Measurements from ENCODE around the gene CHST11. TPM values are rescaled to one million over a fixed set of nuclear protein-coding genes. Genes with fewer than 3 reads are reported as not detected.
"Not testable (repeated sequence)": the region's sequence is repeated elsewhere in the genome, so short reads cannot be mapped to it uniquely, and the experiment has no call there.

Gene CHST11
- total RNA-seq, 1 experiment from 2014 or later = 38.8 TPM

GRCh38 chr12:104603545-104603973 lies 146.8 kb downstream of the CHST11 start:
- DNase-seq (ENCODE audit: low read depth) = peak; percentile 80

- peak; percentile 97 for DNase-seq (ENCODE audit: low read depth)
Observed at GRCh38 chr12:104604070-104604994, 147.6 kb downstream of the CHST11 start.

GRCh38 chr12:104604995-104605675 lies 148.4 kb downstream of the CHST11 start:
- DNase-seq (ENCODE audit: low read depth) = no peak

DNA sequence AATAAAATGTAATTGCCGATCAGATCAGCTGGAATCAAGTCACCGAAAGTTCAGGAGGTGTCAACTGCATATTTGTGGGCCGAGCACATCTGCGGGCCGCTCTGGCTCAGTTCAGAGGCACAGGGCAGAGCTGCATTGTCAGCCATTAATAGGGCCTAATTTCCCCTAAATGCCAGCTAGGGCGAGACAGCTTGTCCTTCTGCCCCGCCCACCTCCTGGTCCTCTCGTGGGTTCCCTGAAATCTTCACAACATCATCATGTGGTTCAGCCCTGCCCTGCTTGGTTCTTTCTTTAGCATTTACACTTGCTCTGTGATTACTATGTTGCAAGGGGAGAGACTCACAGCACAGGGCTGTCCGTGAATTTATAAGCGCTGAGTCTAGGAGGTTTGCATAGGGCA lies 148.9 kb downstream of the CHST11 start:
- no peak for DNase-seq (ENCODE audit: low read depth)

DNA sequence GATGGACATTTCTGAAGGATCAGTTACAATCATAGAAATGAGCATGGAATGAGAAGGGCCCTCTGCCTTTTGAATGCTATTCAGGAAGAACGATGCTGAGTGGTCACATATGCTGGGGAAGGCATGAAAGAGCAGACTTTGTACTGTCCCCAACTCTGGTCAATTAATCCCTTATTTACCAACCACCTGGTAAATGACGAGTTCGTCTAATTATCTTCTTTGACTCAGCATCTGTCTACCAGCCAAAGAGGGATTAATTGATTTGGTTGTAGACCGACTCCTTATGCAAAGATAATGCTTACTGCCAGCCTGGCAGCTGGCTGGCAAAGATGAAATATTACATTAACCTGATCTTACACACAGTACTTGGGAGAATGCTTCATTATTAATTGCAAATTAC lies 152.2 kb downstream of the CHST11 start:
- peak; percentile 44 for DNase-seq (ENCODE audit: low read depth)

DNA sequence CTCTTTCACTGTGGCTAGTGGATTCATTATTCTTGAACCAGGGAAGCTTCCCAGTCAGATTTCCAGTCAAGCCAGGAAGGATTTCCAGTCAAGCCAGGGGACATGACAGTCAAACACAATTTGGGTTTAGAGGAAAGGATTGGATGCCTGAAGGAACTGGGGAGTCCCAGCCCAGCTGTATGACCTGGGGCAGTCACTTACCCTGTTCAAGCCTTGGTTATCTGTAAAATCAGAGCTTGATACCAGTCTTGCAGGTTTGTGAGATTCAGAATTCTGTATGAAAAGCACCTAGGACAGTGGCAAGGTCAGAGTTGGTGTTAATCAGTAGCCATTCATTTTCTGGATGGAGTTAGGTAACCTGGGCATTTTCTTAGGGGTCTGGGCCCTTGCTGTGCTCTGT lies 152.7 kb downstream of the CHST11 start:
- DNase-seq (ENCODE audit: low read depth) = no peak

DNA sequence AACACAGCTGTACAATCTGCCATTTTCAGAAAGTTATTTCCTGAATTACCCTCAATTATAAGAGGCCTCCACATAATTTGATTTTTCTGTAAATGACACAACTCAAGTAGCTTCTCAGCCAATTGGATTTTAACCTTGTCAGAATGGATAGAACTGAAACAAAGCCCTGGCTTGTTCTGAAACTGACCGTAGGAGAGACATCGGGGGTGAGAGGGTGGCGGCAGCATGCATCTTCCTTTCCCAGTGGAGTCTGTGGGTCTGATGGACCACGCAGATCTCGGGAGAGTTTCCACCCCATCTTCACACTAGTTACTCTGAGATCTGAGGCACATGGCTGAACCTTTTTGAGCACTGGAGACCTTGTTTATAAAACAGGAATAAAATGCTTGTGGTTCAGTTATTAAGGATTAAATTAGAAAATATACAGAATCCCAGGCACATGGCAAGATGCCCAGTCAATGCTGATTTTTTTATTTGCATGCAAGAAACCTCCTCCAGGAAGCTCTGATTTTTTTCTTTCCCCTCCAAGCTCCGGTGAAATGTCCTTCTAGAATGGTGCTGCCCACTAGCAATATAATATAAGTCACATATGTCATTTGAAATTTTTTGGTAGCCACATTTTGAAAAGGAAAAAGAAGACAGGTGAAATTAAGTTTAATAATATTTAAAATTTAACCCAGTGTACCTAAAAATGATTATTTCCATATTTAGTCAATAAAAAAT lies 153.9 kb downstream of the CHST11 start:
- no peak for DNase-seq (ENCODE audit: low read depth)

DNA sequence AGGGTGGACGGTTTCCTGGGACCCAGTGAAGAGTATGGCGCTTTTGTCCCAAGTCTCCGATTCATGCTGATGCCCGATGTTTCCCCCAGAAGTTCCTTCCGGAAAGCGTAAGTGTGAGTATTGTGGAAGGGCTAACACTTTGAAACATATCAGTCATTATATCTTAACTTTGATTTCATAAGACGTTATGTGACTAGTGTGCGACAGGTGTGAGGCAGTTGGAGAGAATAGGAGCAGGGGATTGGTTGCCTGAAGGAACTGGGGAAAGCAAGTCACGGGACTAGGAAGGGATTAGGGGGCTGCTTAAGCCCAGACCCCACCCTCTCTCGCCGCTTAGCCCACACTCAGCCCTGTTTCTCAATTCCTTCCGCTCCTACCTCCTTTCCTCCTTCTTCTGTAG lies 154.9 kb downstream of the CHST11 start:
- no peak for DNase-seq (ENCODE audit: low read depth)

DNA sequence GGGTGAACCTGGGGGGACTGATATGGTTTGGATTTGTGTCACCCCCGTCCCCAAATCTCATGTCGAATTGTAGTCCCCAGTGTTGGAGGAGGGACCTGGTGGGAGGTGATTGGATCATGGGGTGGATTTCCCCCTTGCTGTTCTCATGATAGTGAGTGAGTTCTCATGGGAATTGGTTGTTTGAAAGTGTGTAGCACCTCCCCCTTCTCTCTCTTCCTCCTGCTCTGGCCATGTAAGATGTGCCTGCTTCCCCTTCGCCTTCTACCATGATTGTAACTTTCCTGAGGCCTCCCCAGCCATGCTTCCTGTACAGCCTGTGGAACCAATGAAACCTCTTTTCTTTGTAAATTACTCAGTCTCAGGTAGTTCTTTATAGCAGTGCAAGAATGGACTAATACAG lies 156.6 kb downstream of the CHST11 start:
- DNase-seq (ENCODE audit: low read depth) = not testable (repeated sequence)

GRCh38 chr12:104615048-104615561 lies 158.4 kb downstream of the CHST11 start:
- DNase-seq (ENCODE audit: low read depth) = no peak

DNA sequence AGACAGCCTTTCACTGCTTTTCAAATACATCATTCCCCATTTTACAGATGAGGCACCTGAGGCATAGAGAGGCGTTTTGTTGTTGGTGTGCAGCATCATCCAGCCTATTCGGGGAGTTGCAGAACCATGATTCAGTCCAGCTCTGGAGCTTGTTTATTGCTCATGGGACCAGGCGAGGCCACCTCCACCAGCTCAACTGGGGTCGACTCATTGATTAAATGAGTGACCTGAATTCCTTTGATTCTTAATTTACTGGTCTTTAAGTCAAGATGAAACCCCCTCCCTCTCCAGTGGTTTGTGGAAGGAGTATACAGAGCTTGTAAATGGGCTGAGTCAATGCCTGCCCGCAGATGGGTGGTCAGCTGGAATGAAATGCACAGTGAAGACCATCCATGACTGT lies 161.9 kb downstream of the CHST11 start:
- DNase-seq (ENCODE audit: low read depth) = no peak

DNA sequence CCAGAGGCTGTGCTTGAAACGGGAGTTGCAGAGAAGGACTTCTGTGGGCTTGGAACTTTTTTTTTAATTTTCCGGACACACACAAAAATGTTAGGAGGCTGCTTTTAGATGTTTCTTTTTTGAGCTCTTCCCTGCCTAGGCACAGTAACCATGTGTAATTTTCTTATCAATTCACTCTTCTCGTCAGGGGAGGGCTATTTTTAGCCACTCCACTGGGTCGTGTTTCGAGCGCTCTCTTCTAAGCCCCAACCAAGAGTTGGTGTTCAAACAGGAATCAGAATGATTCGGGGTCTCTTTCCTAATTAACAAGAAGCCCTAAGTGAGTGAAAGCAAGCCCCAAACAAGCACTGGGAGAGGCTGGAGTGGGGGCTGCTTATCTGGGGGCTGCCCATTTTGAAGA lies 162.6 kb downstream of the CHST11 start:
- DNase-seq (ENCODE audit: low read depth) = no peak

DNA sequence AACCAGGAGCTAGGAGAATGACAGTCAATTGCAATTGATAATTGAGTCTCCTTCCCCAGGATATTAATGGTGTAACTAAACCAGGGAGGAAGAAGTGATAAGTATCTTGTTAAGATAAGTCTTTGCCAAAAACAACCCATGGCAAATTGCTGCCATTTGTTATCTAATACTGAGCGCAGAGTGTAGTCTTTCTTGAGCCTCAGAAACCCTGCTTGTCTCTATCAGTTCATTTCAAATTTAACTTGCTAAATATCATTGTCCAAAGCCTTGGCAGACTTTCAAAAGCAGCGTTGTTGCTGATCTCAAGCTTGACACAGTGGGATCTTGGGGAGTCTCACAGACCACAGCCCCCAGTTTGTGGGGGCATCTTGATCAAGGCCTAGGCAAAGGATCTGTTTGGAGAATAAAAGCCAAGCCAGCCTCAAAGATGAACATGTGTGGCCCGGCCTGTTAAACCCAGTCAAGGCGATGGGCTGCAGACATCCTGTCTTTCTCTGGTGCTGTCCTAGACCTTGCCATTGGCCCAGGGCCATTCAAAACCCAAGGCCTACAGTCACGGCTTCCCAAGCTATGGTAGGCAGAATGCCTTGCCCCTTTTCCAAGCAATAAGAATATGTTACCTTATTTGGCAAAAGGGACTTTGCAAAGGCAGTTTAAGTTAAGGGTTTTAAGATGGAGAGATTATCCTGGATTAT lies 164.2 kb downstream of the CHST11 start:
- DNase-seq (ENCODE audit: low read depth) = no peak

- DNase-seq (ENCODE audit: low read depth) = no peak
Observed at GRCh38 chr12:104622928-104623327, 166.2 kb downstream of the CHST11 start.

DNA sequence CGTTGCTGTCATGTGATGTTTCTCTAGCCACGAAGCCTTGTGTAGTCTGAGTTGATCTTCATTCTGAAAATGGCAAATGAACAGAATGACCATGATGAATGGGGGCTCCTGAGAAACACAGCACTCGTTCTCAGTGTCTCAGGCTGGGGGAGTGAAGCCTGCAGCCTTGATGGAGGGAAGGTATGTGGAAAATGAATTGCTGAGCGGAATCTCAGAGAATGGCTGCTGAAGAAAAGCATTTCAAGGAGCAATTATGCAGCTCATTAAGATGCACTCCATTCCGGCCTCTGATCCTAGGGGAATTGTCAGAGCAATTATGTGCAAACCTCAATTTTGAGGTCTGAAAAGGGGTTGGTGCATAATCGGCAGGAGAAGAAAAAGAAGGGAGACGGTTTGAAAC lies 167.1 kb downstream of the CHST11 start:
- DNase-seq (ENCODE audit: low read depth) = no peak

GRCh38 chr12:104624529-104624928 lies 167.8 kb downstream of the CHST11 start:
- DNase-seq (ENCODE audit: low read depth) = no peak

GRCh38 chr12:104626069-104626837 lies 169.5 kb downstream of the CHST11 start:
- no peak for DNase-seq (ENCODE audit: low read depth)

DNA sequence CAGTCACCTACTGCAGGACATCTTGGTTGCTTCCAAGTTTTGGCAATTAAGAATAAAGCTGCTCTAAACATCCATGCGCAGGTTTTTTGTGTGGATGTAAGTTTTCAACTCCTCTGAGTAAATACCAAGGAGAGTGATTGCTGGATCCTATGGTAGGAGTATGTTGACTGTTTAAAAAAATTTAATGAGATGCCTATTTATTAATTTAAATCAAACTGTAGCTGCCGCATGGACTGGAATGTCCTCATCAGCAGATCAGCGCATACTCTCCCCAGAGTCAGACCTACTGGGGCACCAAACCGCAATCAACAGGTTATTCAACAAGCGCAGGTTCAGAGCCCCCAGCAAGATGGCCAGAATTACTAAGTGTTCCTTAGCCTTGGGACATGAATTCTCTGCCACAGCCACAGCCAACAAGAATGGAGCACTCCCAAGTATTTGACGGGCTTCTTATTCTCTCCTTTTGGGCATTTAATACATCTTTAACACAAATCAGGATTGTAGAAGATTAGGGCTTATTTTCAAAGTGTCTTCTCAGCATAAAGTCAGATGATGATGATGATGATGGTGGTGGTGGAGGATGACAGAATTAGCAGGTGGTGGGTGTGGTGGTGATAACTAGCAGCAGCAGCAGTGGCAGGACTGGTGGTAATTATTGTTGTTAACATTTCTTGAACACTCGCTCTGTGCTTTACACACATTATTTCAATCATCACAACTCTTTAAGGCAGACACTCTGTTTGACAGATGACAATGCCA lies 170.7 kb downstream of the CHST11 start:
- no peak for DNase-seq (ENCODE audit: low read depth)

- no peak for DNase-seq (ENCODE audit: low read depth)
Observed at GRCh38 chr12:104627990-104628830, 171.5 kb downstream of the CHST11 start.

All from RPMI7951 (cell line).